ENCODE data around the gene ADAT2.

ADAT2 gene

GRCh38 chr6:143376375-143376774 lies 74.1 kb downstream of the ADAT2 start:
- Histone ChIP-seq H3K36me3 (ENCODE audit: insufficient read depth, low read length) (no peaks in the 10 kb centered on the region), H3K27ac (no peak overlapping the region), H3K4me3 (no peak overlapping the region), H3K9ac (ENCODE audit: insufficient read length) (no peak overlapping the region), H3K9me3 (ENCODE audit: low read depth, low read length) (no peaks in the 10 kb centered on the region)
- DNase-seq (ENCODE audit: low read depth, low spot score) = no peak
- no peak for TF ChIP-seq FOXP2 (optimal IDR thresholded peaks at IDR 0.05; ENCODE audit: control extremely low read depth, extremely low read length, insufficient read depth)
- TF ChIP-seq POLR2AphosphoS5 (IDR thresholded peaks at IDR 0.05; ENCODE audit: borderline replicate concordance, low read depth, low read length) = no peak
- no peak for TF ChIP-seq EZH2 (IDR thresholded peaks at IDR 0.05)

- Histone ChIP-seq H3K4me3 (no peak overlapping the region), H3K9ac (ENCODE audit: insufficient read length) (no peak overlapping the region)
Measured at GRCh38 chr6:143375022-143375585, 75.4 kb downstream of the ADAT2 start.

GRCh38 chr6:143374014-143374413 lies 76.5 kb downstream of the ADAT2 start:
- no peak overlapping the region for H3K9ac ChIP-seq (ENCODE audit: insufficient read length)
- no peak for TF ChIP-seq FOXP2 (optimal IDR thresholded peaks at IDR 0.05; ENCODE audit: control extremely low read depth, extremely low read length, insufficient read depth)
- no peak for TF ChIP-seq POLR2AphosphoS5 (IDR thresholded peaks at IDR 0.05; ENCODE audit: borderline replicate concordance, low read depth, low read length)
- no peak for TF ChIP-seq EZH2 (IDR thresholded peaks at IDR 0.05)
- no peak overlapping the region for H3K27ac ChIP-seq
- no peak overlapping the region for H3K4me3 ChIP-seq
- no peaks in the 10 kb centered on the region for H3K9me3 ChIP-seq (ENCODE audit: low read depth, low read length)
- H3K36me3 ChIP-seq (ENCODE audit: insufficient read depth, low read length) = no peaks in the 10 kb centered on the region
- no peak for DNase-seq (ENCODE audit: low read depth, low spot score)

More at GRCh38 chr6:143375022-143375585, 75.4 kb downstream of the ADAT2 start:
- TF ChIP-seq EZH2 (IDR thresholded peaks at IDR 0.05) (no peak), POLR2AphosphoS5 (IDR thresholded peaks at IDR 0.05; ENCODE audit: borderline replicate concordance, low read depth, low read length) (no peak), FOXP2 (optimal IDR thresholded peaks at IDR 0.05; ENCODE audit: control extremely low read depth, extremely low read length, insufficient read depth) (no peak)
- Histone ChIP-seq H3K9me3 (ENCODE audit: low read depth, low read length) (no peaks in the 10 kb centered on the region), H3K36me3 (ENCODE audit: insufficient read depth, low read length) (no peaks in the 10 kb centered on the region), H3K27ac (no peak overlapping the region)
- DNase-seq (ENCODE audit: low read depth, low spot score) = no peak

All from SK-N-MC (cell line).